Upper lobe of left lung (tissue), 4 donors: ENCODE data around the gene TSPAN7.

Source experiments
- CTCF ChIP-seq, 6 experiments: fragments of 450-650 bp in 4 of 6; fragments of 200-600 bp in 2 of 6; sonication (generic) in 2 of 6; IDR thresholded peaks; one replicate each; pipeline ENCODE4 v1.5.1; 2016 to 2019; ENCODE audit warnings: antibody characterized with exemption in 6 of 6
- EP300 ChIP-seq, 4 donors: sonication (generic); formaldehyde crosslinking; IDR thresholded peaks; one replicate each; pipeline ENCODE4 v1.5.1; 2017; ENCODE audit warnings: antibody characterized with exemption in 4 of 4, control low read depth in 2 of 4
- POLR2A ChIP-seq, 4 donors: fragments of 450-650 bp; IDR thresholded peaks; one replicate each; pipeline ENCODE4 v1.5.1; 2016 to 2017; ENCODE audit warnings: antibody characterized with exemption in 4 of 4, mild to moderate bottlenecking in 2 of 4
- POLR2AphosphoS5 ChIP-seq, 2 donors: sonication (generic); formaldehyde crosslinking; IDR thresholded peaks; one replicate each; pipeline ENCODE4 v1.5.1; 2017; ENCODE audit warnings: antibody characterized with exemption in 2 of 2

- no peak for TF ChIP-seq CTCF (IDR thresholded peaks at IDR 0.05)
- no peak for TF ChIP-seq POLR2AphosphoS5 (IDR thresholded peaks at IDR 0.05)
- TF ChIP-seq POLR2A (IDR thresholded peaks at IDR 0.05), result no peak
- no peak for TF ChIP-seq EP300 (IDR thresholded peaks at IDR 0.05)
Measured at GRCh38 chrX:38599796-38600755, 38.7 kb downstream of the TSPAN7 start.
